ENCODE data around the gene CDK8.
A peak's percentile ranks its signal among the peaks of the same experiment; 100 is the strongest.

The CDK8 gene

GRCh38 chr13:26221721-26222519 is 32.0 kb upstream of the CDK8 start, which contains the start of gene RNF6:
TSS of gene RNF6 (minus strand) at chr13:26222314. CDS start at chr13:26219649, 2,665 bp downstream.
- TF ChIP-seq TEAD4 (IDR thresholded peaks at IDR 0.05) (peak; percentile 8; the same call in 1 of the 2 replicates), NFIC (IDR thresholded peaks at IDR 0.05) (no peak; the same call in 1 of the 2 replicates), FOXM1 (IDR thresholded peaks at IDR 0.05; ENCODE audit: borderline replicate concordance, low read depth) (no peak), EGR1 (IDR thresholded peaks at IDR 0.05) (no peak), CEBPB (IDR thresholded peaks at IDR 0.05) (no peak), CREB1 (IDR thresholded peaks at IDR 0.05; ENCODE audit: low read depth) (no peak), TCF12 (IDR thresholded peaks at IDR 0.05; ENCODE audit: low read depth) (peak; percentile 50), ZBTB7A (IDR thresholded peaks at IDR 0.05; ENCODE audit: low read depth) (no peak), REST (IDR thresholded peaks at IDR 0.05; ENCODE audit: low read depth) (peak; percentile 31; the same call in 1 of the 2 replicates), TAF1 (IDR thresholded peaks at IDR 0.05; ENCODE audit: low read depth) (peak; percentile 98), MAX (IDR thresholded peaks at IDR 0.05) (peak; percentile 84), YY1 (IDR thresholded peaks at IDR 0.05; ENCODE audit: low read depth) (no peak), RAD21 (IDR thresholded peaks at IDR 0.05; ENCODE audit: low read depth) (no peak), EP300 (IDR thresholded peaks at IDR 0.05; ENCODE audit: borderline replicate concordance) (peak; percentile 54)
- TF ChIP-seq, protein P1, sequence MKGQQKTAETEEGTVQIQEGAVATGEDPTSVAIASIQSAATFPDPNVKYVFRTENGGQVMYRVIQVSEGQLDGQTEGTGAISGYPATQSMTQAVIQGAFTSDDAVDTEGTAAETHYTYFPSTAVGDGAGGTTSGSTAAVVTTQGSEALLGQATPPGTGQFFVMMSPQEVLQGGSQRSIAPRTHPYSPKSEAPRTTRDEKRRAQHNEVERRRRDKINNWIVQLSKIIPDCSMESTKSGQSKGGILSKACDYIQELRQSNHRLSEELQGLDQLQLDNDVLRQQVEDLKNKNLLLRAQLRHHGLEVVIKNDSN (IDR thresholded peaks at IDR 0.05) = peak; percentile 57

DNA sequence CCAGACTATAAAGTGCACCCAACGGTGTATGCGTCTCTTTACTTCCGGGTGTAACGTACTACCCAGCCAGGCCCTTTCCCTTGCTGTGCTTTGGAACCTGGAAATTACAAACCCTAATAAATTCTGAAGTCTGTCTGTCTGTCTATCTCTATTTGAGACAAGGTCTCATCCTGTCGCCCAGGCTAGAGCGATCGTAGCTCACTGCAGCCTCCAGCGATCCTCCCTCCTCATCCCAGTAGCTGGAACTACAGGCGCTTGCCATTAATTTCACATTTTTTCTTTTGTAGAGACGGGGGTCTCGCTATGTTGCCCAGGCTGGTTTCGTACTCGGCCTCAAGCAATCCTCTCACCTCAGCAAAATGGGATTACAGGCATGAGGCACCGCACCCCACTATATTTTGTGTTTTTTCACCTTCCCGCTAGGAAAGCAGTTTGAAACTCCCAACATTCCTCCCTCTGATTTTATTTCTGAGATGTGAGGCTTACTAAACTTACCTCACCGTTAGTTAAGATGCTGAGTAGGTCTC is 31.3 kb upstream of the CDK8 start:
- TF ChIP-seq EP300 (IDR thresholded peaks at IDR 0.05; ENCODE audit: borderline replicate concordance) (no peak), FOXM1 (IDR thresholded peaks at IDR 0.05; ENCODE audit: borderline replicate concordance, low read depth) (no peak), TCF12 (IDR thresholded peaks at IDR 0.05; ENCODE audit: low read depth) (no peak), CEBPB (IDR thresholded peaks at IDR 0.05) (no peak), NFIC (IDR thresholded peaks at IDR 0.05) (no peak), TEAD4 (IDR thresholded peaks at IDR 0.05) (no peak), MAX (IDR thresholded peaks at IDR 0.05) (no peak), CREB1 (IDR thresholded peaks at IDR 0.05; ENCODE audit: low read depth) (no peak), RAD21 (IDR thresholded peaks at IDR 0.05; ENCODE audit: low read depth) (no peak), REST (IDR thresholded peaks at IDR 0.05; ENCODE audit: low read depth) (no peak), EGR1 (IDR thresholded peaks at IDR 0.05) (no peak), TAF1 (IDR thresholded peaks at IDR 0.05; ENCODE audit: low read depth) (no peak), YY1 (IDR thresholded peaks at IDR 0.05; ENCODE audit: low read depth) (no peak), ZBTB7A (IDR thresholded peaks at IDR 0.05; ENCODE audit: low read depth) (no peak)
- TF ChIP-seq, protein P1 (IDR thresholded peaks at IDR 0.05) = no peak

DNA sequence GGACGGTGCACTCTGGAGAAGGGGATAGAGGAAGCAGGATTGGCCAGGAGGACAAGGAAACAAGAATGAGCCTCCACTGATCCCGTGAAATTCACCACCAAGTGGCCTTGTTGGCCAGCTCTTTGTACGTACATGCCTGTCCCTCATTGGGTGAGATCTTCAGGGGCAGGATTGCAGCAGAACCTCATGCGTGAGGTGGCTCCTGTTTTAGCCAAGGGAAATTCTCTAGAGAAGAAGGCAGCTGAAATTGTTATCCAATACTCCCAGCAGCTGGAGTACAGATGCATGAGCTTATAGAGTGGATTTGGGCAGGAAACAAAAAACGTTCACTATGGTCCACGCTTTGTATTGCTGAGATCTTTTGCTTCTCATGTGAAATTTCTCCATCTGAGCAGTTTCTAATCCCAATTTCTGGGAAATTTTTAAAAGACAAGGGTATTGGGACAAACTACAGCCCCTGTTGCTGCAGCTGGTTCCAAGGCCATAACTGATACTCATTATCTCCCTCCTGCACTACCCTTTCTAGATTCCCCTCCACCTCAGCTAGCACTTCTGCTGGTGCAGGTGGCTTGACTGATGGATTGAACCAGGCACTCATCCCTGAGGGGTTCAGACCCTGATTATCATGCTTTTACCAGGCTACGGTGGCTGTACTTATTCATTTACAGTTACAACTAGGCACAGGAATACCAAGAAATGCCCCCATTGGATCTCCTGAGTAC is 27.9 kb upstream of the CDK8 start:
- TF ChIP-seq EGR1 (IDR thresholded peaks at IDR 0.05) (no peak), NFIC (IDR thresholded peaks at IDR 0.05) (no peak), YY1 (IDR thresholded peaks at IDR 0.05; ENCODE audit: low read depth) (no peak), FOXM1 (IDR thresholded peaks at IDR 0.05; ENCODE audit: borderline replicate concordance, low read depth) (no peak), TAF1 (IDR thresholded peaks at IDR 0.05; ENCODE audit: low read depth) (no peak), MAX (IDR thresholded peaks at IDR 0.05) (no peak), CEBPB (IDR thresholded peaks at IDR 0.05) (no peak), TEAD4 (IDR thresholded peaks at IDR 0.05) (no peak), RAD21 (IDR thresholded peaks at IDR 0.05; ENCODE audit: low read depth) (no peak), EP300 (IDR thresholded peaks at IDR 0.05; ENCODE audit: borderline replicate concordance) (no peak), CREB1 (IDR thresholded peaks at IDR 0.05; ENCODE audit: low read depth) (no peak), ZBTB7A (IDR thresholded peaks at IDR 0.05; ENCODE audit: low read depth) (no peak), TCF12 (IDR thresholded peaks at IDR 0.05; ENCODE audit: low read depth) (no peak), REST (IDR thresholded peaks at IDR 0.05; ENCODE audit: low read depth) (no peak)
- TF ChIP-seq, protein P1 (IDR thresholded peaks at IDR 0.05) = no peak

All from Ishikawa (cell line).